ENCODE measurements around the gene CMIP.

Gene CMIP

GRCh38 chr16:81496742-81497141 lies 52.1 kb downstream of the CMIP start:
- Histone ChIP-seq H3K36me3 (ENCODE audit: insufficient read depth, low read depth, low read length) (no peaks in the 10 kb centered on the region), H3K9me3 (ENCODE audit: insufficient read depth, low read depth, low read length) (no peaks in the 10 kb centered on the region), H3K27me3 (ENCODE audit: insufficient read depth, low read length) (no peaks in the 10 kb centered on the region), H3K4me3 (ENCODE audit: low read length) (no peak overlapping the region), H3K27ac (ENCODE audit: low read length) (no peak overlapping the region), H3K4me1 (ENCODE audit: insufficient read depth, low read length) (no peaks in the 10 kb centered on the region; the same call in 1 of the 2 replicates), H3K9ac (ENCODE audit: low read depth, low read length) (no peak overlapping the region)

- H3K36me3 ChIP-seq (ENCODE audit: insufficient read depth, low read depth, low read length) = no peaks in the 10 kb centered on the region
- no peak overlapping the region for H3K27ac ChIP-seq (ENCODE audit: low read length)
- H3K4me1 ChIP-seq (ENCODE audit: insufficient read depth, low read length) = no peaks in the 10 kb centered on the region; the same call in 1 of the 2 replicates
- no peaks in the 10 kb centered on the region for H3K27me3 ChIP-seq (ENCODE audit: insufficient read depth, low read length)
- H3K9ac ChIP-seq (ENCODE audit: low read depth, low read length) = no peak overlapping the region
- no peak overlapping the region for H3K4me3 ChIP-seq (ENCODE audit: low read length)
- H3K9me3 ChIP-seq (ENCODE audit: insufficient read depth, low read depth, low read length) = no peaks in the 10 kb centered on the region
Measured at GRCh38 chr16:81497690-81498089, 53.1 kb downstream of the CMIP start.

GRCh38 chr16:81498351-81498750 lies 53.7 kb downstream of the CMIP start:
- Histone ChIP-seq H3K9me3 (ENCODE audit: insufficient read depth, low read depth, low read length) (no peaks in the 10 kb centered on the region), H3K27me3 (ENCODE audit: insufficient read depth, low read length) (no peaks in the 10 kb centered on the region), H3K9ac (ENCODE audit: low read depth, low read length) (no peak overlapping the region), H3K36me3 (ENCODE audit: insufficient read depth, low read depth, low read length) (no peaks in the 10 kb centered on the region), H3K4me3 (ENCODE audit: low read length) (no peak overlapping the region), H3K4me1 (ENCODE audit: insufficient read depth, low read length) (no peaks in the 10 kb centered on the region; the same call in 1 of the 2 replicates), H3K27ac (ENCODE audit: low read length) (no peak overlapping the region)

- no peak overlapping the region for H3K9ac ChIP-seq (ENCODE audit: low read depth, low read length)
- H3K27me3 ChIP-seq (ENCODE audit: insufficient read depth, low read length) = no peaks in the 10 kb centered on the region
- no peaks in the 10 kb centered on the region for H3K36me3 ChIP-seq (ENCODE audit: insufficient read depth, low read depth, low read length)
- H3K9me3 ChIP-seq (ENCODE audit: insufficient read depth, low read depth, low read length) = no peaks in the 10 kb centered on the region
- H3K4me1 ChIP-seq (ENCODE audit: insufficient read depth, low read length) = no peaks in the 10 kb centered on the region
- H3K4me3 ChIP-seq (ENCODE audit: low read length) = no peak overlapping the region
- no peak overlapping the region for H3K27ac ChIP-seq (ENCODE audit: low read length)
Measured at GRCh38 chr16:81499576-81500380, 55.2 kb downstream of the CMIP start.

- H3K9ac ChIP-seq (ENCODE audit: low read depth, low read length) = no peak overlapping the region
- H3K27me3 ChIP-seq (ENCODE audit: insufficient read depth, low read length) = no peaks in the 10 kb centered on the region
- no peak overlapping the region for H3K27ac ChIP-seq (ENCODE audit: low read length)
- H3K4me1 ChIP-seq (ENCODE audit: insufficient read depth, low read length) = no peaks in the 10 kb centered on the region
- H3K9me3 ChIP-seq (ENCODE audit: insufficient read depth, low read depth, low read length) = no peaks in the 10 kb centered on the region
- no peak overlapping the region for H3K4me3 ChIP-seq (ENCODE audit: low read length)
- H3K36me3 ChIP-seq (ENCODE audit: insufficient read depth, low read depth, low read length) = no peaks in the 10 kb centered on the region
Measured at GRCh38 chr16:81500833-81501521, 56.4 kb downstream of the CMIP start.

GRCh38 chr16:81502396-81503070 lies 57.9 kb downstream of the CMIP start:
- Histone ChIP-seq H3K27ac (ENCODE audit: low read length) (no peak overlapping the region), H3K36me3 (ENCODE audit: insufficient read depth, low read depth, low read length) (no peaks in the 10 kb centered on the region), H3K9me3 (ENCODE audit: insufficient read depth, low read depth, low read length) (no peaks in the 10 kb centered on the region), H3K27me3 (ENCODE audit: insufficient read depth, low read length) (no peaks in the 10 kb centered on the region), H3K9ac (ENCODE audit: low read depth, low read length) (no peak overlapping the region), H3K4me3 (ENCODE audit: low read length) (no peak overlapping the region), H3K4me1 (ENCODE audit: insufficient read depth, low read length) (no peaks in the 10 kb centered on the region)

- peak overlapping the region; percentile 66 for H3K27ac ChIP-seq (ENCODE audit: low read length)
- H3K4me3 ChIP-seq (ENCODE audit: low read length) = no peak overlapping the region
- H3K36me3 ChIP-seq (ENCODE audit: insufficient read depth, low read depth, low read length) = no peaks in the 10 kb centered on the region
- H3K9ac ChIP-seq (ENCODE audit: low read depth, low read length) = no peak overlapping the region; the same call in 1 of the 2 replicates
- no peaks in the 10 kb centered on the region for H3K9me3 ChIP-seq (ENCODE audit: insufficient read depth, low read depth, low read length)
- no peaks in the 10 kb centered on the region for H3K27me3 ChIP-seq (ENCODE audit: insufficient read depth, low read length)
- H3K4me1 ChIP-seq (ENCODE audit: insufficient read depth, low read length) = no peaks in the 10 kb centered on the region
Measured at GRCh38 chr16:81505011-81505661, 60.5 kb downstream of the CMIP start.

GRCh38 chr16:81509404-81509803 lies 64.8 kb downstream of the CMIP start:
- Histone ChIP-seq H3K36me3 (ENCODE audit: insufficient read depth, low read depth, low read length) (no peaks in the 10 kb centered on the region), H3K9ac (ENCODE audit: low read depth, low read length) (no peak overlapping the region), H3K9me3 (ENCODE audit: insufficient read depth, low read depth, low read length) (no peaks in the 10 kb centered on the region), H3K4me1 (ENCODE audit: insufficient read depth, low read length) (peaks cover 7% of the 10 kb centered on the region), H3K27ac (ENCODE audit: low read length) (no peak overlapping the region), H3K4me3 (ENCODE audit: low read length) (no peak overlapping the region), H3K27me3 (ENCODE audit: insufficient read depth, low read length) (no peaks in the 10 kb centered on the region)

GRCh38 chr16:81510016-81510415 lies 65.4 kb downstream of the CMIP start:
- Histone ChIP-seq H3K4me1 (ENCODE audit: insufficient read depth, low read length) (peaks cover 7% of the 10 kb centered on the region), H3K27ac (ENCODE audit: low read length) (no peak overlapping the region), H3K9me3 (ENCODE audit: insufficient read depth, low read depth, low read length) (no peaks in the 10 kb centered on the region), H3K27me3 (ENCODE audit: insufficient read depth, low read length) (no peaks in the 10 kb centered on the region), H3K9ac (ENCODE audit: low read depth, low read length) (no peak overlapping the region), H3K36me3 (ENCODE audit: insufficient read depth, low read depth, low read length) (no peaks in the 10 kb centered on the region), H3K4me3 (ENCODE audit: low read length) (no peak overlapping the region)

- Histone ChIP-seq H3K4me3 (ENCODE audit: low read length) (no peak overlapping the region), H3K27me3 (ENCODE audit: insufficient read depth, low read length) (no peaks in the 10 kb centered on the region), H3K9ac (ENCODE audit: low read depth, low read length) (no peak overlapping the region), H3K27ac (ENCODE audit: low read length) (no peak overlapping the region), H3K4me1 (ENCODE audit: insufficient read depth, low read length) (peaks cover 7% of the 10 kb centered on the region), H3K9me3 (ENCODE audit: insufficient read depth, low read depth, low read length) (no peaks in the 10 kb centered on the region), H3K36me3 (ENCODE audit: insufficient read depth, low read depth, low read length) (no peaks in the 10 kb centered on the region)
Measured at GRCh38 chr16:81511371-81511770, 66.8 kb downstream of the CMIP start.

- no peak overlapping the region; the same call in 1 of the 2 replicates for H3K9ac ChIP-seq (ENCODE audit: low read depth, low read length)
- H3K4me1 ChIP-seq (ENCODE audit: insufficient read depth, low read length) = peaks cover 7% of the 10 kb centered on the region
- H3K4me3 ChIP-seq (ENCODE audit: low read length) = no peak overlapping the region
- H3K9me3 ChIP-seq (ENCODE audit: insufficient read depth, low read depth, low read length) = no peaks in the 10 kb centered on the region
- H3K27me3 ChIP-seq (ENCODE audit: insufficient read depth, low read length) = no peaks in the 10 kb centered on the region
- H3K27ac ChIP-seq (ENCODE audit: low read length) = no peak overlapping the region
- H3K36me3 ChIP-seq (ENCODE audit: insufficient read depth, low read depth, low read length) = 0 out of 2 replicates have a peak, but pooled peaks cover 9% of the 10 kb centered on the region
Measured at GRCh38 chr16:81513204-81514040, 68.8 kb downstream of the CMIP start.
